ENCODE measurements around the gene CDCP2.

- TF ChIP-seq ZFX (IDR thresholded peaks at IDR 0.05; ENCODE audit: borderline replicate concordance), result no peak
- TF ChIP-seq CTCF (IDR thresholded peaks at IDR 0.05), result no peak
Measured at GRCh38 chr1:54165146-54165545, 12.3 kb upstream of the CDCP2 start.

All from 22Rv1 (cell line).